NCI-H2081 (cell line): Measurements from ENCODE around the gene RNPEP.
A peak's percentile ranks its signal among the peaks of the same experiment; 100 is the strongest.
"Not testable (repeated sequence)": the region's sequence is repeated elsewhere in the genome, so short reads cannot be mapped to it uniquely, and the experiment has no call there.

ENCODE experiments used
- DNase-seq, 2 experiments: peaks; one replicate each; lab custom pipeline; 2025; lab: John Stamatoyannopoulos, UW

The RNPEP gene

GRCh38 chr1:201958348-201958747, 24.1 kb upstream of the RNPEP start:
- DNase-seq = no peak

GRCh38 chr1:201962382-201962781, 20.1 kb upstream of the RNPEP start:
- not testable (repeated sequence) for DNase-seq

GRCh38 chr1:201964261-201964660, 18.2 kb upstream of the RNPEP start:
- DNase-seq = no peak

- no peak for DNase-seq
These were observed 16.3 kb upstream of the RNPEP start for GRCh38 chr1:201966171-201966570.

GRCh38 chr1:201968202-201968925, 14.1 kb upstream of the RNPEP start:
- DNase-seq = no peak

- peak in 1 of 2 experiments; percentile 39 for DNase-seq
These were observed 11.9 kb upstream of the RNPEP start for GRCh38 chr1:201970334-201971159.

- no peak for DNase-seq
These were observed 296 bp upstream of the RNPEP start for GRCh38 chr1:201982082-201982622.

GRCh38 chr1:201983380-201983805, 945 bp downstream of the RNPEP start:
- no peak for DNase-seq

- no peak for DNase-seq
These were observed 2.0 kb downstream of the RNPEP start for GRCh38 chr1:201984446-201984845.

- no peak for DNase-seq
These were observed 2.9 kb downstream of the RNPEP start for GRCh38 chr1:201985355-201985754.

GRCh38 chr1:201988601-201989000, 6.2 kb downstream of the RNPEP start:
- no peak for DNase-seq

- DNase-seq = no peak
These were observed 7.1 kb downstream of the RNPEP start for GRCh38 chr1:201989354-201990128.

GRCh38 chr1:201990427-201990826, 8.0 kb downstream of the RNPEP start:
- no peak for DNase-seq

- DNase-seq = peak; percentile 80 to 88
These were observed 17.3 kb downstream of the RNPEP start for GRCh38 chr1:201999625-202000238.

GRCh38 chr1:202002507-202002906, 20.1 kb downstream of the RNPEP start:
- DNase-seq = no peak

- no peak for DNase-seq
These were observed 22.3 kb downstream of the RNPEP start for GRCh38 chr1:202004711-202005110.

GRCh38 chr1:202005958-202006357, 23.5 kb downstream of the RNPEP start:
- DNase-seq = no peak

GRCh38 chr1:202007304-202007703, 24.9 kb downstream of the RNPEP start:
- DNase-seq = no peak

GRCh38 chr1:202007805-202008489, 25.5 kb downstream of the RNPEP start:
- DNase-seq = peak in 1 of 2 experiments; percentile 30

GRCh38 chr1:202009326-202010179, 27.1 kb downstream of the RNPEP start:
- DNase-seq = peak; percentile 90
